Stomach (tissue), 4 donors: ENCODE measurements around the gene NPHP4.

Source experiments
- EP300 ChIP-seq: sonication (generic); formaldehyde crosslinking; IDR thresholded peaks from one replicate; pipeline ENCODE4 v1.6.1; 2017; ENCODE audit warnings: antibody characterized with exemption
- POLR2A ChIP-seq, 4 donors: fragments of 450-650 bp; IDR thresholded peaks; one replicate each; pipeline ENCODE4 v1.6.1; 2016; ENCODE audit warnings: antibody characterized with exemption in 4 of 4, control low read depth in 2 of 4, mild to moderate bottlenecking in 1 of 4, moderate library complexity in 1 of 4
- TF ChIP-seq, protein P1 (sequence below), 7 experiments: fragments of 450-650 bp in 4 of 7; fragments of 200-600 bp in 3 of 7; sonication (generic) in 3 of 7; IDR thresholded peaks; one replicate each; pipeline ENCODE4 v1.5.1; 2016 to 2019; ENCODE audit warnings: antibody characterized with exemption in 7 of 7, control low read depth in 2 of 7, mild to moderate bottlenecking in 1 of 7

DNA sequence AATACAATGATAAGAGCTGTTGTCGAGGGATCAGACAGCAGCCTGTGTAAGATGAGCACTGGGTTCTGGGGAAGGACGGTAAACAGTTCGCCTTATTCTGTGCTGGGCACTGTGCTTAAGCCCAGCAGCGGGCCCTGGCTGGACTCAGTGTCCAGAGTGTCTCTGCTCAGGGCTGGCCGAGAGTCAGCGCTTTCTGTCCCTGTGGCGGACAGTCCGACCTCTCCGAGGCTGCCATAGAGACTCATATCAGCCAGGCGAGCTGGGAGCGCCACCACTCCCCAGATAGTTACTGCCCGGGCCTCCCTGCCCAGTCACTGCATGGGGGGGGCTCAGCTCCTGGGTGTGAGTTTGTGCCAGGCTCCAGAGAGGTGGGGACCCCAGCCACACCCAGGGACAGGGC, 14.7 kb upstream of the NPHP4 start:
- TF ChIP-seq POLR2A (IDR thresholded peaks at IDR 0.05) (no peak), EP300 (no peak)
- TF ChIP-seq, protein P1, sequence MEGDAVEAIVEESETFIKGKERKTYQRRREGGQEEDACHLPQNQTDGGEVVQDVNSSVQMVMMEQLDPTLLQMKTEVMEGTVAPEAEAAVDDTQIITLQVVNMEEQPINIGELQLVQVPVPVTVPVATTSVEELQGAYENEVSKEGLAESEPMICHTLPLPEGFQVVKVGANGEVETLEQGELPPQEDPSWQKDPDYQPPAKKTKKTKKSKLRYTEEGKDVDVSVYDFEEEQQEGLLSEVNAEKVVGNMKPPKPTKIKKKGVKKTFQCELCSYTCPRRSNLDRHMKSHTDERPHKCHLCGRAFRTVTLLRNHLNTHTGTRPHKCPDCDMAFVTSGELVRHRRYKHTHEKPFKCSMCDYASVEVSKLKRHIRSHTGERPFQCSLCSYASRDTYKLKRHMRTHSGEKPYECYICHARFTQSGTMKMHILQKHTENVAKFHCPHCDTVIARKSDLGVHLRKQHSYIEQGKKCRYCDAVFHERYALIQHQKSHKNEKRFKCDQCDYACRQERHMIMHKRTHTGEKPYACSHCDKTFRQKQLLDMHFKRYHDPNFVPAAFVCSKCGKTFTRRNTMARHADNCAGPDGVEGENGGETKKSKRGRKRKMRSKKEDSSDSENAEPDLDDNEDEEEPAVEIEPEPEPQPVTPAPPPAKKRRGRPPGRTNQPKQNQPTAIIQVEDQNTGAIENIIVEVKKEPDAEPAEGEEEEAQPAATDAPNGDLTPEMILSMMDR (IDR thresholded peaks at IDR 0.05): no peak
